AG04450 (cell line): ENCODE data around the gene NAA50. TPM values are rescaled to one million over a fixed set of nuclear protein-coding genes. Genes with fewer than 3 reads are reported as not detected.
A peak's percentile ranks its signal among the peaks of the same experiment; 100 is the strongest.

ENCODE experiments used
- CTCF ChIA-PET: fragments of 300-600, 350-600 bp; formaldehyde crosslinking; extraction: SDS; loops from one replicate; lab custom pipeline; 2022; ENCODE audit warnings: antibody characterized with exemption, inconsistent platforms; lab: Charles Lee
- POLR2A ChIA-PET: fragments of 350-600 bp; formaldehyde crosslinking; extraction: SDS; loops from one replicate; lab custom pipeline; 2021; ENCODE audit warnings: antibody characterized with exemption, inconsistent platforms; lab: Yijun Ruan, JAX
- DNase-seq: peaks from one replicate; pipeline ENCODE4 v3.0.0-alpha.2; 2011; ENCODE audit warnings: low read depth, low spot score
- H3K27ac ChIP-seq: one replicate; pipeline ENCODE4 v1.5.1; 2012; ENCODE audit warnings: low read depth, low read length, control low read depth
- H3K27me3 ChIP-seq: one replicate; pipeline ENCODE4 v1.6.0; 2012; ENCODE audit warnings: low read length; ENCODE audit not compliant: control insufficient read depth, insufficient read depth
- H3K4me3 ChIP-seq: 2 replicates; pipeline ENCODE4 v1.5.1; 2011; ENCODE audit warnings: mild to moderate bottlenecking, low read depth, low read length, control low read depth
- H3K9me3 ChIP-seq: 2 replicates; pipeline ENCODE4 v1.5.1; 2012; ENCODE audit warnings: low read length; ENCODE audit not compliant: control insufficient read depth, insufficient read depth
- polyA plus RNA-seq: library from polyadenylated mRNA; depleted of rRNA; stranded (reverse); fragments of >200 nt; gene quantifications from 2 replicates; pipeline ENCODE4 v1.2.3, GENCODE V29; 2011
- TF ChIP-seq, protein P1 (sequence below): IDR thresholded peaks from 2 replicates; pipeline ENCODE4 v1.5.1; 2011; ENCODE audit warnings: low read depth, low read length, control low read depth, inconsistent platforms

Gene NAA50
- polyA plus RNA-seq, 1 experiment = 129 TPM

DNA sequence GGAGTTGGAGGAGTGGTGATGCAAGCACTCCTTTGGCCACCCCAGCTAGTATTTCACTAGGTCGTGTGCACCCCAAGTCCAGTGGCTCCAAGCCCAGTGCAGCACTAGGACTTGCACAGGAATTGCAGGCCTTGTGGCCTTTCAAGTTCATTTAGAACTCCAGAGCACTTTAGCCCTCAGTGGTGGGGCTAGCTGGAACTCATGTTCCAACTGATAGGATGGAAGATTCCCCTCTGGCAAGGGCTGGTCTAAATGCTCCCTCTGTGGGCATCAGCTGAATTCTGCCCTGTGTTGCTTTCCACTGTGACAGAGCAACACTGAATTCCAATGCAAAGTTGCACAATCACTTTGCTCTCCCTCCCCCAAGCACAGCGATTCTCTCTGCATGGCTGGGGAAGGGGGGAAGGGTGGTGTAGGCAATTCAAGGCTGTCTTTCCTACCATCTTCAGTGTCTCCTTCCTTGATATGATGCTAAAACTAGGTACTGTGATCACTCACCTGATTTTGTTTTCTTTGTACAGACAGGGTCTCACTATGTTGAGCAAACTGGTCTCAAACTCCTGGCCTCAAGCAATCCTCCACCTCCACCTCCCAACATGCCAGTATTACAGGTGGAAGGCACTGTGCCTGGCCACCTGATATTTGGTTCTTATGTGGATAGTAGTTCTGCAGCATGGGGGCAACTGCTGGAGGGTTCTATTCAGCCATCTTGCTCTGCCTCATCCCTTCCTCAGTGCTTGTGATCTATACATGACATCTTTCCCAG is 59.9 kb downstream of the NAA50 start:
- ChIA-PET CTCF (interaction anchor here (0.8 to 1.0 kb wide), 2 partner anchors 8 to 18 kb away, joined by 3 to 4 read pairs; no protein-coding TSS in a partner anchor), POLR2A (interaction anchor here (0.8 to 0.9 kb wide), 2 partner anchors 10 to 18 kb away, joined by 3 to 4 read pairs; partner anchors contain the start of gene USF3)
- no peaks in the 10 kb centered on the region; the same call in 1 of the 2 replicates for H3K9me3 ChIP-seq
- no peak overlapping the region for H3K4me3 ChIP-seq
- no peak for DNase-seq
- peak overlapping the region; percentile 39 for H3K27ac ChIP-seq
- no peaks in the 10 kb centered on the region for H3K27me3 ChIP-seq
- TF ChIP-seq, protein P1, sequence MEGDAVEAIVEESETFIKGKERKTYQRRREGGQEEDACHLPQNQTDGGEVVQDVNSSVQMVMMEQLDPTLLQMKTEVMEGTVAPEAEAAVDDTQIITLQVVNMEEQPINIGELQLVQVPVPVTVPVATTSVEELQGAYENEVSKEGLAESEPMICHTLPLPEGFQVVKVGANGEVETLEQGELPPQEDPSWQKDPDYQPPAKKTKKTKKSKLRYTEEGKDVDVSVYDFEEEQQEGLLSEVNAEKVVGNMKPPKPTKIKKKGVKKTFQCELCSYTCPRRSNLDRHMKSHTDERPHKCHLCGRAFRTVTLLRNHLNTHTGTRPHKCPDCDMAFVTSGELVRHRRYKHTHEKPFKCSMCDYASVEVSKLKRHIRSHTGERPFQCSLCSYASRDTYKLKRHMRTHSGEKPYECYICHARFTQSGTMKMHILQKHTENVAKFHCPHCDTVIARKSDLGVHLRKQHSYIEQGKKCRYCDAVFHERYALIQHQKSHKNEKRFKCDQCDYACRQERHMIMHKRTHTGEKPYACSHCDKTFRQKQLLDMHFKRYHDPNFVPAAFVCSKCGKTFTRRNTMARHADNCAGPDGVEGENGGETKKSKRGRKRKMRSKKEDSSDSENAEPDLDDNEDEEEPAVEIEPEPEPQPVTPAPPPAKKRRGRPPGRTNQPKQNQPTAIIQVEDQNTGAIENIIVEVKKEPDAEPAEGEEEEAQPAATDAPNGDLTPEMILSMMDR = no peak

- Histone ChIP-seq H3K9me3 (no peaks in the 10 kb centered on the region; the same call in 1 of the 2 replicates), H3K27ac (no peak overlapping the region), H3K27me3 (no peaks in the 10 kb centered on the region), H3K4me3 (no peak overlapping the region)
- DNase-seq = no peak
- POLR2A ChIA-PET = interaction anchor here (0.8 to 0.9 kb wide), 2 partner anchors 11 to 17 kb away, joined by 3 to 4 read pairs; partner anchors contain the start of gene USF3
- TF ChIP-seq, protein P1 = no peak
- CTCF ChIA-PET = interaction anchor here (0.6 to 1.0 kb wide), 3 partner anchors 9 to 753 kb away, joined by 3 to 4 read pairs (median 4); no protein-coding TSS in a partner anchor
Measured at GRCh38 chr3:113685124-113685523, 60.9 kb downstream of the NAA50 start.

DNA sequence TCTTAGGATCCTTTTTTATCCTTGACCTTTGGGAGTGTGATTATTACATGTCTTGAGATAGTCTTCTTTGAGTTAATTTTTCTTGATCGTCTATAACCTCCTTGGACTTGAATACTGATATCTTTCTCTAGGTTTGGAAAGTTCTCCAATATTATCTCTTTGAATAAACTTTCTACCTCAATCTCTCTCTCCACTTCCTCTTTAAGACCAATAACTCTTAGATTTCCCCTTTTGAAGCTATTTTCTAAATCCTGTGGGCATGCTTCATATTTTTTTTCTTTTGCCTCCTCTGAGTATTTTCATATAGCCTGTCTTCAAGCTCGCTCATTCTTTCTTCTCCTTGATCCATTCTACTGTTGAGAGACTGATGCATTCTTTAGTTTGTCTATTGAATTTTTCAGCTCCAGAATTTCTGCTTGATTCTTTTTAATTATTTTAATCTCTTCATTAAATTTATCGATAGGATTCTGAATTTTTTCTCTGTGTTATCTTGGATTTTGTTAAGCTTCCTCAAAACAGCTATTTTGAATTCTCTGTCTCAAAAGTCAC is 61.7 kb downstream of the NAA50 start:
- DNase-seq = no peak
- no peaks in the 10 kb centered on the region; the same call in 1 of the 2 replicates for H3K9me3 ChIP-seq
- TF ChIP-seq, protein P1 = no peak
- no peaks in the 10 kb centered on the region for H3K27me3 ChIP-seq
- H3K4me3 ChIP-seq = no peak overlapping the region
- POLR2A ChIA-PET = no interaction called here
- no peak overlapping the region for H3K27ac ChIP-seq
- CTCF ChIA-PET = no interaction called here

- POLR2A ChIA-PET = no interaction called here
Measured at GRCh38 chr3:113678773-113679172, 67.3 kb downstream of the NAA50 start.

More at GRCh38 chr3:113678773-113679172, 67.3 kb downstream of the NAA50 start:
- no peak overlapping the region for H3K27ac ChIP-seq
- H3K9me3 ChIP-seq = no peaks in the 10 kb centered on the region; the same call in 1 of the 2 replicates
- TF ChIP-seq, protein P1 = no peak
- no peaks in the 10 kb centered on the region for H3K27me3 ChIP-seq
- no peak overlapping the region for H3K4me3 ChIP-seq
- no peak for DNase-seq
- CTCF ChIA-PET = no interaction called here
